PC-9 (cell line): ENCODE results near the gene DYDC1.

Source experiments
- EZH2 ChIP-seq: fragments of 200-600 bp; sonication (generic); IDR thresholded peaks from 2 replicates; pipeline ENCODE4 v1.8.0; 2017; ENCODE audit warnings: antibody characterized with exemption, low read depth
- TF ChIP-seq, protein P1 (sequence below): fragments of 200-600 bp; sonication (generic); conservative IDR thresholded peaks from 2 replicates; pipeline ENCODE4 v1.6.1; 2017; ENCODE audit warnings: mixed run types, antibody characterized with exemption, mild to moderate bottlenecking, moderate library complexity

GRCh38 chr10:80392250-80392649, 35.7 kb upstream of the DYDC1 start:
- TF ChIP-seq, protein P1, sequence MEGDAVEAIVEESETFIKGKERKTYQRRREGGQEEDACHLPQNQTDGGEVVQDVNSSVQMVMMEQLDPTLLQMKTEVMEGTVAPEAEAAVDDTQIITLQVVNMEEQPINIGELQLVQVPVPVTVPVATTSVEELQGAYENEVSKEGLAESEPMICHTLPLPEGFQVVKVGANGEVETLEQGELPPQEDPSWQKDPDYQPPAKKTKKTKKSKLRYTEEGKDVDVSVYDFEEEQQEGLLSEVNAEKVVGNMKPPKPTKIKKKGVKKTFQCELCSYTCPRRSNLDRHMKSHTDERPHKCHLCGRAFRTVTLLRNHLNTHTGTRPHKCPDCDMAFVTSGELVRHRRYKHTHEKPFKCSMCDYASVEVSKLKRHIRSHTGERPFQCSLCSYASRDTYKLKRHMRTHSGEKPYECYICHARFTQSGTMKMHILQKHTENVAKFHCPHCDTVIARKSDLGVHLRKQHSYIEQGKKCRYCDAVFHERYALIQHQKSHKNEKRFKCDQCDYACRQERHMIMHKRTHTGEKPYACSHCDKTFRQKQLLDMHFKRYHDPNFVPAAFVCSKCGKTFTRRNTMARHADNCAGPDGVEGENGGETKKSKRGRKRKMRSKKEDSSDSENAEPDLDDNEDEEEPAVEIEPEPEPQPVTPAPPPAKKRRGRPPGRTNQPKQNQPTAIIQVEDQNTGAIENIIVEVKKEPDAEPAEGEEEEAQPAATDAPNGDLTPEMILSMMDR = no peak
- no peak for TF ChIP-seq EZH2
